ENCODE data around the gene THAP4. TPM values are rescaled to one million over a fixed set of nuclear protein-coding genes. Genes with fewer than 3 reads are reported as not detected.
A peak's percentile ranks its signal among the peaks of the same experiment; 100 is the strongest.

THAP4 gene
- total RNA-seq, 1 donor from 2014 or later = 46.0 TPM

- Histone ChIP-seq H3K9me3 (ENCODE audit: insufficient read depth, low read depth, low read length) (no peaks in the 10 kb centered on the region), H2AFZ (ENCODE audit: low read depth, low read length) (no peak overlapping the region), H3K4me3 (ENCODE audit: insufficient read depth, low read depth, low read length) (no peak overlapping the region), H3K4me2 (ENCODE audit: low read length) (no peak overlapping the region), H3K36me3 (ENCODE audit: insufficient read depth, low read length) (no peaks in the 10 kb centered on the region), H4K20me1 (ENCODE audit: insufficient read depth, low read length) (peaks cover 79% of the 10 kb centered on the region), H3K27ac (ENCODE audit: low read depth, low read length) (no peak overlapping the region), H3K4me1 (ENCODE audit: insufficient read depth, low read length) (peaks cover 8% of the 10 kb centered on the region), H3K27me3 (ENCODE audit: insufficient read depth, low read length) (no peaks in the 10 kb centered on the region), H3K9ac (ENCODE audit: low read length) (no peak overlapping the region), H3K79me2 (ENCODE audit: insufficient read depth, low read length) (peaks cover 86% of the 10 kb centered on the region)
- Mint-ChIP-seq H3K27me3 (ENCODE audit: low read depth, unreplicated experiment) (no peaks in the 10 kb centered on the region), H3K36me3 (ENCODE audit: low read depth, unreplicated experiment) (peaks cover 28% of the 10 kb centered on the region), H3K9me3 (ENCODE audit: unreplicated experiment) (peaks cover 6% of the 10 kb centered on the region), H3K4me1 (ENCODE audit: low read depth, unreplicated experiment) (peaks cover 6% of the 10 kb centered on the region), H3K4me3 (ENCODE audit: unreplicated experiment) (no peak overlapping the region), H3K27ac (ENCODE audit: unreplicated experiment) (no peak overlapping the region)
- FAIRE-seq (no peak), DNase-seq (ENCODE audit: low read depth) (no peak)
- TF ChIP-seq EZH2 (IDR thresholded peaks at IDR 0.05; ENCODE audit: insufficient read depth, low read length) = no peak
- TF ChIP-seq CTCF (IDR thresholded peaks at IDR 0.05; ENCODE audit: insufficient read depth, low read depth, low read length) = no peak
Measured at GRCh38 chr2:241618829-241619228, 18.1 kb downstream of the THAP4 start.

GRCh38 chr2:241618296-241618805, 18.6 kb downstream of the THAP4 start:
- Histone ChIP-seq H3K36me3 (ENCODE audit: insufficient read depth, low read length) (no peaks in the 10 kb centered on the region), H3K27ac (ENCODE audit: low read depth, low read length) (no peak overlapping the region), H3K79me2 (ENCODE audit: insufficient read depth, low read length) (peaks cover 86% of the 10 kb centered on the region), H2AFZ (ENCODE audit: low read depth, low read length) (no peak overlapping the region), H3K4me1 (ENCODE audit: insufficient read depth, low read length) (peaks cover 8% of the 10 kb centered on the region), H3K27me3 (ENCODE audit: insufficient read depth, low read length) (no peaks in the 10 kb centered on the region), H3K9me3 (ENCODE audit: insufficient read depth, low read depth, low read length) (no peaks in the 10 kb centered on the region), H3K4me2 (ENCODE audit: low read length) (no peak overlapping the region), H4K20me1 (ENCODE audit: insufficient read depth, low read length) (peaks cover 75% of the 10 kb centered on the region), H3K9ac (ENCODE audit: low read length) (no peak overlapping the region), H3K4me3 (ENCODE audit: insufficient read depth, low read depth, low read length) (no peak overlapping the region)
- peaks cover 28% of the 10 kb centered on the region for H3K36me3 Mint-ChIP-seq (ENCODE audit: low read depth, unreplicated experiment)
- no peak overlapping the region for H3K27ac Mint-ChIP-seq (ENCODE audit: unreplicated experiment)
- FAIRE-seq (no peak), DNase-seq (ENCODE audit: low read depth) (no peak)
- H3K4me1 Mint-ChIP-seq (ENCODE audit: low read depth, unreplicated experiment) = peaks cover 6% of the 10 kb centered on the region
- H3K9me3 Mint-ChIP-seq (ENCODE audit: unreplicated experiment) = peaks cover 6% of the 10 kb centered on the region
- no peak overlapping the region for H3K4me3 Mint-ChIP-seq (ENCODE audit: unreplicated experiment)
- TF ChIP-seq CTCF (IDR thresholded peaks at IDR 0.05; ENCODE audit: insufficient read depth, low read depth, low read length) = no peak
- no peak for TF ChIP-seq EZH2 (IDR thresholded peaks at IDR 0.05; ENCODE audit: insufficient read depth, low read length)
- no peaks in the 10 kb centered on the region for H3K27me3 Mint-ChIP-seq (ENCODE audit: low read depth, unreplicated experiment)

- peaks cover 6% of the 10 kb centered on the region for H3K9me3 Mint-ChIP-seq (ENCODE audit: unreplicated experiment)
- TF ChIP-seq CTCF (IDR thresholded peaks at IDR 0.05; ENCODE audit: insufficient read depth, low read depth, low read length) (no peak), EZH2 (IDR thresholded peaks at IDR 0.05; ENCODE audit: insufficient read depth, low read length) (no peak)
- FAIRE-seq (no peak), DNase-seq (ENCODE audit: low read depth) (no peak)
- H3K79me2 ChIP-seq (ENCODE audit: insufficient read depth, low read length) = peaks cover 88% of the 10 kb centered on the region
- peak overlapping the region; percentile 56 for H3K4me2 ChIP-seq (ENCODE audit: low read length)
- H3K4me1 ChIP-seq (ENCODE audit: insufficient read depth, low read length) = peaks cover 8% of the 10 kb centered on the region
- H2AFZ ChIP-seq (ENCODE audit: low read depth, low read length) = no peak overlapping the region
- H3K36me3 ChIP-seq (ENCODE audit: insufficient read depth, low read length) = no peaks in the 10 kb centered on the region
- H3K27me3 ChIP-seq (ENCODE audit: insufficient read depth, low read length) = no peaks in the 10 kb centered on the region
- H3K9ac ChIP-seq (ENCODE audit: low read length) = no peak overlapping the region
- no peaks in the 10 kb centered on the region for H3K27me3 Mint-ChIP-seq (ENCODE audit: low read depth, unreplicated experiment)
- H3K27ac Mint-ChIP-seq (ENCODE audit: unreplicated experiment) = peak overlapping the region; percentile 75
- no peak overlapping the region for H3K4me3 Mint-ChIP-seq (ENCODE audit: unreplicated experiment)
- no peak overlapping the region for H3K4me3 ChIP-seq (ENCODE audit: insufficient read depth, low read depth, low read length)
- peaks cover 78% of the 10 kb centered on the region for H4K20me1 ChIP-seq (ENCODE audit: insufficient read depth, low read length)
- H3K36me3 Mint-ChIP-seq (ENCODE audit: low read depth, unreplicated experiment) = peaks cover 28% of the 10 kb centered on the region
- H3K9me3 ChIP-seq (ENCODE audit: insufficient read depth, low read depth, low read length) = no peaks in the 10 kb centered on the region
- H3K27ac ChIP-seq (ENCODE audit: low read depth, low read length) = peak overlapping the region; percentile 18
- peaks cover 6% of the 10 kb centered on the region for H3K4me1 Mint-ChIP-seq (ENCODE audit: low read depth, unreplicated experiment)
Measured at GRCh38 chr2:241617431-241618154, 19.4 kb downstream of the THAP4 start.
